Stomach (tissue), 9 donors: ENCODE results near the gene BEST2. TPM values are rescaled to one million over a fixed set of nuclear protein-coding genes. Genes with fewer than 3 reads are reported as not detected.
"Not testable (repeated sequence)": the region's sequence is repeated elsewhere in the genome, so short reads cannot be mapped to it uniquely, and the experiment has no call there.

ENCODE experiments used
- DNase-seq, 2 donors: peaks; one replicate each; pipeline versions ENCODE4 v3.0.0 to v3.0.0-alpha.2; 2013 to 2019
- H3K27ac ChIP-seq, 5 donors: fragments of 200-600 bp in 4 of 5; sonication (generic) in 4 of 5; one replicate each; pipeline ENCODE4 v1.5.1; 2013 to 2019; ENCODE audit warnings: mild to moderate bottlenecking in 1 of 5, moderate library complexity in 1 of 5
- H3K27me3 ChIP-seq, 3 donors: fragments of 200-600 bp; sonication (generic); one replicate each; pipeline ENCODE4 v1.5.1; 2017 to 2019; ENCODE audit warnings: mixed run types in 1 of 3
- H3K36me3 ChIP-seq, 4 donors: fragments of 200-600 bp; sonication (generic); 1 replicate in 3 of 4; 2 replicates in 1 of 4; pipeline ENCODE4 v1.5.1; 2016 to 2019
- H3K4me1 ChIP-seq, 4 donors: fragments of 200-600 bp; sonication (generic); one replicate each; pipeline ENCODE4 v1.5.1; 2016 to 2019
- H3K4me3 ChIP-seq, 4 donors: fragments of 200-600 bp; sonication (generic) in 3 of 4; one replicate each; pipeline ENCODE4 v1.5.1; 2016 to 2019; ENCODE audit warnings: mild to moderate bottlenecking in 1 of 4
- H3K9me3 ChIP-seq, 4 donors: fragments of 200-600 bp; sonication (generic); one replicate each; pipeline ENCODE4 v1.5.1; 2016 to 2019
- CTCF ChIP-seq, 7 experiments: fragments of 450-650 bp in 4 of 7; fragments of 200-600 bp in 3 of 7; sonication (generic) in 3 of 7; IDR thresholded peaks; one replicate each; pipeline ENCODE4 v1.5.1; 2016 to 2019; ENCODE audit warnings: antibody characterized with exemption in 7 of 7, control low read depth in 2 of 7, mild to moderate bottlenecking in 1 of 7
- EP300 ChIP-seq: sonication (generic); formaldehyde crosslinking; IDR thresholded peaks from one replicate; pipeline ENCODE4 v1.6.1; 2017; ENCODE audit warnings: antibody characterized with exemption
- POLR2A ChIP-seq, 4 donors: fragments of 450-650 bp; IDR thresholded peaks; one replicate each; pipeline ENCODE4 v1.6.1; 2016; ENCODE audit warnings: antibody characterized with exemption in 4 of 4, control low read depth in 2 of 4, mild to moderate bottlenecking in 1 of 4, moderate library complexity in 1 of 4
- POLR2AphosphoS5 ChIP-seq, 3 donors: sonication (generic); formaldehyde crosslinking; IDR thresholded peaks; one replicate each; pipeline ENCODE4 v1.6.1; 2016; ENCODE audit warnings: antibody characterized with exemption in 3 of 3
- WGBS, 5 donors: extraction: QIAGEN DNeasy Blood & Tissue Kit in 3 of 5; methylation state at CpG; one replicate each; pipeline versions ENCODE4 v1.1.5 to v1.1.7; 2013 to 2018; 5-methylcytosine and 5-hydroxymethylcytosine counted together
- intact Hi-C: fragments of 100-400 bp; cut with DNase I; formaldehyde crosslinking; loops from one replicate; pipeline ENCODE4 v1.15.1; 2023; ENCODE audit warnings: low total_unique reads
- polyA plus RNA-seq, 3 donors: library from polyadenylated mRNA; stranded (reverse); fragments of 200-250 nt; gene quantifications; one replicate each; pipeline ENCODE4 v1.2.3, GENCODE V29; 2013
- total RNA-seq, 5 donors: library from RNA; depleted of rRNA; stranded (reverse); fragments of >200 nt; gene quantifications; one replicate each; pipeline versions ENCODE4 v1.1.0 to v1.2.3, GENCODE V29; 2014 to 2016
- donor health status: healthy with polysubstance abuse.
- donor health status: Bipolar disorder and iron deficiency.
- donor health status: healthy.

BEST2 gene
- total and polyA plus RNA-seq, 8 donors = 0.08 to 165 TPM; not detected in 6

DNA sequence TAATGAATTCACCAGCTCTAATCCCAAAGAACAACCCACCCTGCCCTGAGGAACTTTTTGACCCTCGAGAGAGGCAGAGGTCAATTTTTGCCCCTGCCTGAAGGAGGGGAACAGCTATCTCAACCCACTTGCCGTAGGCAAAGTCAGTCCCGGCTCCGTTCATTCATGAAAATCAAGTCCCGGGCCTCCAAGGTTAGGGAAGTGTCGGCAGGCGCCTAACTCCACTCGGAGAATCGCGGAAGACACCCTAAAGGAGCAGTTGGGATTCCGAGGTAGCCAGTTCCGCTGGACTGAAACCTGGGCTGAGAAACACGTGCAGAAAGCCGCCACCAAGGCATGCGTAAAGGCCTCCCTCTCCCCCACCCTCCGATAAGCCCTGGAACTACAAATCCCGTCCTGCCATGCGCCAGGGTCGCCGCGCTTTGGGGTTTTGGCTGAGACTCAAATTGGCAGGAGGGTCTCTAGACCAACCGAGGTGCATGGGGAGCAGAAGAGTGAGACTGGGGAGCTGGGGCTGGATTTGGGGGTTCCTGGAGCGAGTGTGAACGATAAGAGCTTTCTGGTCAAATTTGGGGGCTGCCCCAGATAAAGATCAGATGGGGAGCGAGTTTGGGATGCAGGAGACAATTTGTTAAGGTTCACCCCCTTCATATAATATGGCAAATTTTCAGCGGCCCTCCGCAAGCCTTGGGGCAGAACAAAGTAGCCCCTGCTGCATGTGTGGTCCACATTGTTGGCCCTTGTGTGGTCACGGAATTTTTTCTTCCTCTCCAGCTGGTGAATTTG, 27.8 kb upstream of the BEST2 start, which contains the start of gene TNPO2:
TNPO2 (minus strand) TSS at position 292 of the 786 bp plus-strand sequence. CDS start 2,955 bp downstream, outside the sequence.
- DNase-seq = peak; percentile 60 to 88
- intact Hi-C loops = no loop called here
- peaks cover 22 to 51% (median 45%) of the 10 kb centered on the region in 4 donors for H3K4me1 ChIP-seq
- peak within 1 kb of the TSS; percentile 77 to 97 (median 84) for H3K4me3 ChIP-seq
- TF ChIP-seq POLR2A (IDR thresholded peaks at IDR 0.05) (no peak), POLR2AphosphoS5 (IDR thresholded peaks at IDR 0.05) (peak in 1 of 3 donors; percentile 57)
- H3K27me3 ChIP-seq = no peaks in the 10 kb centered on the region
- H3K9me3 ChIP-seq = no peaks in the 10 kb centered on the region
- WGBS, 5 donors = 3 to 5% (median 3%) methylated on average over 24 to 28 of the region's 28 CpGs
- peaks cover 2 to 20% (median 19%) of the 10 kb centered on the region in 4 donors for H3K36me3 ChIP-seq
- peak within 1 kb of the TSS; percentile 68 to 97 (median 92) for H3K27ac ChIP-seq

- 80 to 93% (median 82%) methylated on average over 10 of the region's 10 CpGs for WGBS, 5 donors
- H3K9me3 ChIP-seq, intact Hi-C loops, H3K27me3 ChIP-seq, DNase-seq, H3K27ac ChIP-seq, H3K4me3 ChIP-seq: not testable (repeated sequence)
- peaks cover 18 to 32% (median 31%) of the 10 kb centered on the region in 4 donors for H3K36me3 ChIP-seq
- H3K4me1 ChIP-seq = peaks cover 17 to 39% (median 32%) of the 10 kb centered on the region in 4 donors
These were observed 26.0 kb upstream of the BEST2 start for GRCh38 chr19:12725612-12726011.

DNA sequence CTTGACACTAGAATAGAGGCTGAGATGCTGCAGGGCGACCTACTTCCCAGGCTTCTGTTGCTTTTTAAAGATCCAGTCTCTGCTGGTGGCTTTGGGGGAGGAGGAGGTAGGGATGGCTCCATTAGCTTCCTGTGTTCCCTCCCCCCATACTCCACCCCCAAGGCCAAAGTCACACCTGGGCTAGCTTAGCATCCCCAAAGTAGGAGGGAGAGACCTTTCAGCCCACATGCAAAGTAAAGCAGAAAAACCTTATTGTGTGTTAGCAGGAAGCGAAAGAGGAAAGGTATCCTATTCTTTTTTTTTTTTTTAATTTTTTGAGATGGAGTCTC, 24.6 kb upstream of the BEST2 start:
- TF ChIP-seq EP300 (no peak), POLR2AphosphoS5 (IDR thresholded peaks at IDR 0.05) (no peak), POLR2A (IDR thresholded peaks at IDR 0.05) (no peak), CTCF (IDR thresholded peaks at IDR 0.05) (no peak)
- Histone ChIP-seq H3K9me3 (no peaks in the 10 kb centered on the region), H3K4me3 (no peak overlapping the region), H3K27ac (no peak overlapping the region), H3K27me3 (no peaks in the 10 kb centered on the region), H3K36me3 (peaks cover 23 to 44% (median 43%) of the 10 kb centered on the region in 4 donors), H3K4me1 (peaks cover 14 to 41% (median 26%) of the 10 kb centered on the region in 4 donors)
- intact Hi-C loops = no loop called here
- WGBS, 5 donors = 84 to 96% (median 93%) methylated on average over 2 of the region's 2 CpGs
- DNase-seq = no peak

DNA sequence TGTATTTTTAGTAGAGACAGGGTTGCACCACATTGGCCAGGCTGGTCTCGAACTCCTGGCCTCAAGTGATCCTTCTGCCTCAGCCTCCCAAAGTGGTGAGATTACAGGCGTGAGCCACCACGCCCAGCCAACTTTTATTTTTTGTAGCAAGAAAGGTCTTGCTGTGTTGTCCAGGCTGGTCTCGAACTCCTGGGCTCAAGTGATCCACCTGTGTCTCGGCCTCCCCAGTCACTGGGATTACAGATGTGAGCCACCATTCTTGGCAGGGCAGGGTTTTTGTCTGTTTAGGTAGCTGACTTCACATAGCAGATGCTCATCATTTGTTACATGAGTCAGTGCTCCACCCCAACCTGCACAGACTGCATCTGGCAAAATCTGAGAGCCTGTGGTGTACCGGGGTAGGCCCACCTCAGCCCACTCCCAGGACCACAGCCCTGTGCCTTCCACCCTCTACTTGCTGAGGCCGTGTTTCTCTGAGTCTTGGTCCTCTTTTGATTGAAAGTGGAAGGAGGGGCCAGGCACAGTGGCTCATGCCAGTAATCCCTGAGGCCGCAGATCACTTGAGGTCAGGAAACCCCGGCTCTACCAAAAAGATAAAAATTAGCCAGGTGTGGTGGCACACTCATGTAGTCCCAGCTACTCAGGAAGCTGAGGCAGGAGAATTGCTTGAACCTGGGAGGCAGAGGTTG, 23.7 kb upstream of the BEST2 start:
- Histone ChIP-seq H3K9me3 (no peaks in the 10 kb centered on the region), H3K4me1 (peaks cover 20 to 47% (median 33%) of the 10 kb centered on the region in 4 donors), H3K27ac (no peak overlapping the region), H3K4me3 (no peak overlapping the region), H3K36me3 (peaks cover 23 to 46% (median 43%) of the 10 kb centered on the region in 4 donors), H3K27me3 (no peaks in the 10 kb centered on the region)
- intact Hi-C loops = no loop called here
- no peak for TF ChIP-seq EP300
- no peak for TF ChIP-seq POLR2A (IDR thresholded peaks at IDR 0.05)
- TF ChIP-seq POLR2AphosphoS5 (IDR thresholded peaks at IDR 0.05) = no peak
- TF ChIP-seq CTCF (IDR thresholded peaks at IDR 0.05) = no peak
- 95 to 99% (median 96%) methylated on average over 8 to 9 of the region's 9 CpGs for WGBS, 5 donors
- no peak for DNase-seq

DNA sequence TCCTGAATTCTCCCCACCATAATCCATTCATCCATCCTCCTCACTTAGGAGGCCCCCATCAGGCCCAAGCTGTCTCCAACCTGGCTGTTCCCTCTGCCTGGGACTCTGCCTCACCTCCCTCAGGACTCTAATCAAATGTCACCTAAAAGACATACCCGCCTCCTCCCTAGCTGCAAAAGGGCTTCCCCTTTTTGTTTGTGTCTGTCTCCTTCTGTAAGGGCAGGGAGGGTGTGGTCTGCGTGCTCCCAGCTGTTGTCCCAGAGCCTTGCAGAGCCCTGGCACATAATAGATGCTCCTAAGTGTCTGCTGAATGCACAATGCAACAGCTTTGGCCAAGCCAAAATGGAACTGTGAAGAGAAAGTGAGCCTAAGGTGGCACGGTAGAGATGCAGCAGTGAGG, 21.5 kb upstream of the BEST2 start:
- no peaks in the 10 kb centered on the region for H3K9me3 ChIP-seq
- no peak overlapping the region for H3K27ac ChIP-seq
- H3K4me3 ChIP-seq = no peak overlapping the region
- 72 to 86% (median 82%) methylated on average over 3 of the region's 3 CpGs for WGBS, 5 donors
- intact Hi-C loops = no loop called here
- no peaks in the 10 kb centered on the region for H3K27me3 ChIP-seq
- no peak for DNase-seq
- no peak for TF ChIP-seq POLR2A (IDR thresholded peaks at IDR 0.05)
- TF ChIP-seq POLR2AphosphoS5 (IDR thresholded peaks at IDR 0.05) = no peak
- TF ChIP-seq CTCF (IDR thresholded peaks at IDR 0.05) = no peak
- TF ChIP-seq EP300 = no peak
- H3K4me1 ChIP-seq = peaks cover 22 to 42% (median 30%) of the 10 kb centered on the region in 4 donors
- peaks cover 23 to 46% (median 43%) of the 10 kb centered on the region in 4 donors for H3K36me3 ChIP-seq
